H9 (cell line): ENCODE data around the gene HECW1. TPM values are rescaled to one million over a fixed set of nuclear protein-coding genes. Genes with fewer than 3 reads are reported as not detected.

Experiments used
- DNase-seq: peaks from one replicate; pipeline ENCODE4 v3.0.0-alpha.2; 2017
- H2AFZ ChIP-seq: one replicate; pipeline ENCODE4 v1.6.1; 2013; ENCODE audit warnings: mild to moderate bottlenecking, low read length, control low read depth, moderate library complexity
- H2AK5ac ChIP-seq: 2 replicates; pipeline ENCODE4 v1.6.1; 2013; ENCODE audit warnings: low read length, control low read depth, mixed read lengths; ENCODE audit not compliant: insufficient read length
- H2BK120ac ChIP-seq: one replicate; pipeline ENCODE4 v1.6.1; 2013; ENCODE audit warnings: low read depth, mild to moderate bottlenecking, low read length, control low read depth, inconsistent platforms; ENCODE audit not compliant: poor library complexity, severe bottlenecking
- H2BK12ac ChIP-seq: 2 replicates; pipeline ENCODE4 v1.6.1; 2013; ENCODE audit warnings: low read length, control low read depth, mixed read lengths, low read depth; ENCODE audit not compliant: insufficient read length
- H2BK15ac ChIP-seq: 2 replicates; pipeline ENCODE4 v1.6.1; 2013; ENCODE audit warnings: low read depth, low read length, control low read depth
- H2BK20ac ChIP-seq: one replicate; pipeline ENCODE4 v1.6.1; 2013; ENCODE audit warnings: low read depth, mild to moderate bottlenecking, low read length, control low read depth, inconsistent platforms; ENCODE audit not compliant: poor library complexity, severe bottlenecking
- H2BK5ac ChIP-seq: 2 replicates; pipeline ENCODE4 v1.6.1; 2013; ENCODE audit warnings: low read length, control low read depth, mixed read lengths; ENCODE audit not compliant: insufficient read length
- H3K14ac ChIP-seq: 2 replicates; pipeline ENCODE4 v1.6.1; 2013; ENCODE audit warnings: low read length, control low read depth; ENCODE audit not compliant: insufficient read depth
- H3K18ac ChIP-seq: 2 replicates; pipeline ENCODE4 v1.6.1; 2013; ENCODE audit warnings: low read depth, mild to moderate bottlenecking, mixed read lengths, low read length, control low read depth; ENCODE audit not compliant: insufficient read length
- H3K23ac ChIP-seq: 2 replicates; pipeline ENCODE4 v1.6.1; 2013; ENCODE audit warnings: low read length, control low read depth, mixed read lengths, low read depth; ENCODE audit not compliant: insufficient read length
- H3K23me2 ChIP-seq: 2 replicates; pipeline ENCODE4 v1.6.1; 2013; ENCODE audit warnings: low read depth, mild to moderate bottlenecking, mixed read lengths, low read length, control low read depth; ENCODE audit not compliant: insufficient read length, poor library complexity, severe bottlenecking
- H3K27ac ChIP-seq: 2 replicates; pipeline ENCODE4 v1.5.1; 2013; ENCODE audit warnings: low read length, control low read depth, mixed read lengths, low read depth; ENCODE audit not compliant: insufficient read length
- H3K27me3 ChIP-seq: 2 replicates; pipeline ENCODE4 v1.6.1; 2013; ENCODE audit warnings: low read length, control low read depth, inconsistent platforms; ENCODE audit not compliant: insufficient read depth
- H3K4ac ChIP-seq: 2 replicates; pipeline ENCODE4 v1.6.1; 2013; ENCODE audit warnings: low read depth, mild to moderate bottlenecking, control low read depth, inconsistent platforms, low read length, moderate library complexity
- H3K4me1 ChIP-seq: 2 replicates; pipeline ENCODE4 v1.6.1; 2013; ENCODE audit warnings: low read length, control low read depth, inconsistent platforms; ENCODE audit not compliant: insufficient read depth
- H3K4me2 ChIP-seq: 2 replicates; pipeline ENCODE4 v1.6.1; 2013; ENCODE audit warnings: low read length, control low read depth, mixed read lengths; ENCODE audit not compliant: insufficient read length, insufficient read depth
- H3K56ac ChIP-seq: 2 replicates; pipeline ENCODE4 v1.6.1; 2013; ENCODE audit warnings: low read depth, mild to moderate bottlenecking, mixed read lengths, low read length, control low read depth; ENCODE audit not compliant: insufficient read length
- H3K79me1 ChIP-seq: 2 replicates; pipeline ENCODE4 v1.6.1; 2013; ENCODE audit warnings: low read depth, mild to moderate bottlenecking, moderate library complexity, low read length, control low read depth, inconsistent platforms; ENCODE audit not compliant: insufficient read depth, poor library complexity, severe bottlenecking
- H3K79me2 ChIP-seq: 2 replicates; pipeline ENCODE4 v1.6.1; 2013; ENCODE audit warnings: low read length, control low read depth, inconsistent platforms; ENCODE audit not compliant: insufficient read depth
- H3K9ac ChIP-seq: 2 replicates; pipeline ENCODE4 v1.6.1; 2013; ENCODE audit warnings: low read length, control low read depth, mixed read lengths; ENCODE audit not compliant: insufficient read length; ENCODE audit errors: extremely low read depth
- H3K9me3 ChIP-seq: one replicate; pipeline ENCODE4 v1.6.1; 2013; ENCODE audit warnings: low read depth, low read length, inconsistent platforms; ENCODE audit not compliant: control insufficient read depth
- H3T11ph ChIP-seq: one replicate; pipeline ENCODE4 v1.6.1; 2013; ENCODE audit warnings: mild to moderate bottlenecking, low read length, control low read depth, inconsistent platforms
- H4K20me1 ChIP-seq: one replicate; pipeline ENCODE4 v1.6.1; 2013; ENCODE audit not compliant: control insufficient read depth, insufficient read length, insufficient read depth
- H4K5ac ChIP-seq: 2 replicates; pipeline ENCODE4 v1.6.1; 2013; ENCODE audit warnings: low read depth, mild to moderate bottlenecking, mixed read lengths, low read length, control low read depth; ENCODE audit not compliant: insufficient read length
- H4K8ac ChIP-seq: replicated peaks from 2 replicates; pipeline ENCODE4 v1.6.1; 2013; ENCODE audit warnings: low read length, control low read depth, mixed read lengths, low read depth; ENCODE audit not compliant: insufficient read length
- H4K91ac ChIP-seq: 2 replicates; pipeline ENCODE4 v1.6.1; 2013; ENCODE audit warnings: low read depth, mild to moderate bottlenecking, moderate library complexity, mixed read lengths, low read length, control low read depth; ENCODE audit not compliant: insufficient read length
- H3K27ac Mint-ChIP-seq, 3 experiments: 2 replicates in 2 of 3; 3 replicates in 1 of 3; pipeline ENCODE4 v1.8.0; 2020 to 2021; ENCODE audit warnings: mixed read lengths in 3 of 3, mild to moderate bottlenecking in 1 of 3, moderate library complexity in 1 of 3
- H3K27me3 Mint-ChIP-seq: 2 replicates; pipeline ENCODE4 v1.8.0; 2021; ENCODE audit warnings: low read depth, mild to moderate bottlenecking, moderate library complexity, mixed read lengths
- H3K36me3 Mint-ChIP-seq, 3 experiments: 2 replicates in 2 of 3; 3 replicates in 1 of 3; pipeline ENCODE4 v1.8.0; 2020 to 2021; ENCODE audit warnings: low read depth in 3 of 3, mixed read lengths in 3 of 3; ENCODE audit not compliant: insufficient read depth in 1 of 3
- H3K4me1 Mint-ChIP-seq, 2 experiments: 2 replicates each; pipeline ENCODE4 v1.8.0; 2020; ENCODE audit warnings: mixed read lengths in 2 of 2
- H3K4me3 Mint-ChIP-seq, 2 experiments: 2 replicates in 1 of 2; 3 replicates in 1 of 2; pipeline ENCODE4 v1.8.0; 2020 to 2021; ENCODE audit warnings: mild to moderate bottlenecking in 2 of 2, mixed read lengths in 2 of 2, moderate library complexity in 1 of 2
- H3K9me3 Mint-ChIP-seq, 2 experiments: 2 replicates in 1 of 2; 3 replicates in 1 of 2; pipeline ENCODE4 v1.8.0; 2020; ENCODE audit warnings: mild to moderate bottlenecking in 2 of 2, mixed read lengths in 2 of 2, moderate library complexity in 1 of 2
- WGBS: extraction: QIAGEN DNeasy Blood & Tissue Kit; methylation state at CpG from one replicate; pipeline ENCODE4 v1.1.7; 2013; ENCODE audit warnings: missing lambda C conversion rate, low lambda C conversion rate, mixed read lengths; ENCODE audit not compliant: insufficient read length; ENCODE audit errors: extremely low coverage; 5-methylcytosine and 5-hydroxymethylcytosine counted together
- total RNA-seq: library from RNA; stranded (reverse); gene quantifications from 2 replicates; pipeline ENCODE4 v1.2.1, GENCODE V29; 2021
- TF ChIP-seq, protein P1 (sequence below): fragments of 200-600 bp; sonication (generic); conservative IDR thresholded peaks from 3 replicates; pipeline ENCODE4 v1.8.0; 2021; ENCODE audit warnings: antibody characterized with exemption, mild to moderate bottlenecking

Gene HECW1
- total RNA-seq, 1 experiment from 2014 or later = 5.0 TPM

DNA sequence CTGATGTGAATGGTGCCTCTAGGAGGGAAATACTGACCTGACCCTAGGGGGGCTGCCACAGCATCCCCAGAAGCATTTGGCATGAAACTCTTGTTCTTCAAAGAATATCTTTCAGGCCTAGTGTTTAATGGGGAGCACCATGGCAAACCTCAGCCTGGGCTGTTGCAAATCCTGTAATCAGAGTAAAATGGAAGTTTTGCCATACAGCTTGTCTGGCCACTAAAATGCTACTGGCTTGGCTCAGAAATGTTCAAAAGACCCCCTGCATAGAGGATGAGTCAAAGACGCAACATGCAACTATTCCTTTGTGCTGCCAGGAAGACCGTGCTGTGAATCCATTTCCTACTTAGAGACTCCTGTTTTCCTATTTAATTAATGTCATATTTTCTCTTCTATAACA, 26.7 kb downstream of the HECW1 start:
- H3K36me3 Mint-ChIP-seq = peaks cover 0 to 4% (median 4%) of the 10 kb centered on the region in 3 experiments; a peak in 3 of 7 replicates
- H3K14ac ChIP-seq = no peak overlapping the region
- peaks cover 2% of the 10 kb centered on the region; the same call in 1 of the 2 replicates for H3K79me2 ChIP-seq
- peak overlapping the region; percentile 78 for H3K27ac ChIP-seq
- H3K9me3 Mint-ChIP-seq = no peaks in the 10 kb centered on the region; a peak in 2 of 5 replicates
- H3K9ac ChIP-seq = no peak overlapping the region
- H3K79me1 ChIP-seq = no peaks in the 10 kb centered on the region
- no peaks in the 10 kb centered on the region for H4K20me1 ChIP-seq
- H3K56ac ChIP-seq = peak overlapping the region; percentile 40
- H3K23me2 ChIP-seq = no peaks in the 10 kb centered on the region
- H3K23ac ChIP-seq = no peak overlapping the region
- H2BK12ac ChIP-seq = peak overlapping the region; percentile 84
- TF ChIP-seq, protein P1, sequence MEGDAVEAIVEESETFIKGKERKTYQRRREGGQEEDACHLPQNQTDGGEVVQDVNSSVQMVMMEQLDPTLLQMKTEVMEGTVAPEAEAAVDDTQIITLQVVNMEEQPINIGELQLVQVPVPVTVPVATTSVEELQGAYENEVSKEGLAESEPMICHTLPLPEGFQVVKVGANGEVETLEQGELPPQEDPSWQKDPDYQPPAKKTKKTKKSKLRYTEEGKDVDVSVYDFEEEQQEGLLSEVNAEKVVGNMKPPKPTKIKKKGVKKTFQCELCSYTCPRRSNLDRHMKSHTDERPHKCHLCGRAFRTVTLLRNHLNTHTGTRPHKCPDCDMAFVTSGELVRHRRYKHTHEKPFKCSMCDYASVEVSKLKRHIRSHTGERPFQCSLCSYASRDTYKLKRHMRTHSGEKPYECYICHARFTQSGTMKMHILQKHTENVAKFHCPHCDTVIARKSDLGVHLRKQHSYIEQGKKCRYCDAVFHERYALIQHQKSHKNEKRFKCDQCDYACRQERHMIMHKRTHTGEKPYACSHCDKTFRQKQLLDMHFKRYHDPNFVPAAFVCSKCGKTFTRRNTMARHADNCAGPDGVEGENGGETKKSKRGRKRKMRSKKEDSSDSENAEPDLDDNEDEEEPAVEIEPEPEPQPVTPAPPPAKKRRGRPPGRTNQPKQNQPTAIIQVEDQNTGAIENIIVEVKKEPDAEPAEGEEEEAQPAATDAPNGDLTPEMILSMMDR = no peak
- H2AK5ac ChIP-seq = no peak overlapping the region
- no peak overlapping the region for H4K8ac ChIP-seq
- H4K91ac ChIP-seq = no peak overlapping the region
- no peak overlapping the region for H3K4ac ChIP-seq
- H3K27me3 Mint-ChIP-seq = peaks cover 1% of the 10 kb centered on the region
- no CpG with 5 or more reads among the region's 2 CpGs for WGBS
- H2BK20ac ChIP-seq = no peak overlapping the region
- peaks cover 58 to 62% of the 10 kb centered on the region in 2 experiments for H3K4me1 Mint-ChIP-seq
- peaks cover 17% of the 10 kb centered on the region; the same call in 1 of the 2 replicates for H3K4me1 ChIP-seq
- peak; percentile 66 for DNase-seq
- H3K9me3 ChIP-seq = no peaks in the 10 kb centered on the region
- H3K27ac Mint-ChIP-seq = peak overlapping the region in 2 of 3 experiments; percentile 52 to 97; a peak in 4 of 7 replicates
- H2BK5ac ChIP-seq = no peak overlapping the region
- H4K5ac ChIP-seq = no peak overlapping the region
- H2BK15ac ChIP-seq = no peak overlapping the region
- H2AFZ ChIP-seq = no peak overlapping the region
- no peak overlapping the region for H3T11ph ChIP-seq
- H2BK120ac ChIP-seq = no peak overlapping the region
- H3K4me2 ChIP-seq = no peak overlapping the region
- no peak overlapping the region for H3K18ac ChIP-seq
- peak overlapping the region in 1 of 2 experiments; percentile 3; a peak in 1 of 5 replicates for H3K4me3 Mint-ChIP-seq
- H3K27me3 ChIP-seq = no peaks in the 10 kb centered on the region
